Measurements from ENCODE around the gene SAMD3. TPM values are rescaled to one million over a fixed set of nuclear protein-coding genes. Genes with fewer than 3 reads are reported as not detected.
A peak's percentile ranks its signal among the peaks of the same experiment; 100 is the strongest.
"Not testable (repeated sequence)": the region's sequence is repeated elsewhere in the genome, so short reads cannot be mapped to it uniquely, and the experiment has no call there.

Gene SAMD3
- total RNA-seq, 2 donors from 2014 or later: 41.3 to 44.8 TPM

DNA sequence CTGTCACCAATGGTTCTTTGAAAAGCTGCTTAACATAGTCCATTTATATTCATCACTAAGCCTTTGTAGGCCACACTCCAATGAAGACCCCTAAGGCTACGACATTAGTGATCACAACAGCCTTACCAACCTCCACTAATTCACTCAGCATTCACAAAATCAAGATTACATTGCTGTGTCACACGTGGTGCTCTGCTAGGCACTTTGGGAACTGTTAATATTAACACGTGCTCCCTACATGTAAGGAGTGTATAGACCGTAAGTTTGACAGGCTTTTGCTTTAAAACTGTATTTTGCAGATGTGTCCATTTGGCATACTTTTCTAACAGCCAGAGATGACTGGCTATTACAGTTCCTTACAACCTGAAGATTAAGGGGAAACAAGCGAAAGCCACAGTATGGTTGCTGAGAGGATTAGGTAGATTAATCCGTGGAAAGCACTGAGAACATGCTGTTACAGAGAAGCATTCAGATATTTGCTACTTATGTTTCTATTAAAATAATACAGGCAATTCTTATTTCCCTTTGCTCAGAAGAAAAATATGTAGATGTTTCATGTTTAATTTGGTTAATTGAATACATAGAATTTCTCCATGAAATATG lies 69.7 kb downstream of the SAMD3 start:
- TF ChIP-seq, protein P1, sequence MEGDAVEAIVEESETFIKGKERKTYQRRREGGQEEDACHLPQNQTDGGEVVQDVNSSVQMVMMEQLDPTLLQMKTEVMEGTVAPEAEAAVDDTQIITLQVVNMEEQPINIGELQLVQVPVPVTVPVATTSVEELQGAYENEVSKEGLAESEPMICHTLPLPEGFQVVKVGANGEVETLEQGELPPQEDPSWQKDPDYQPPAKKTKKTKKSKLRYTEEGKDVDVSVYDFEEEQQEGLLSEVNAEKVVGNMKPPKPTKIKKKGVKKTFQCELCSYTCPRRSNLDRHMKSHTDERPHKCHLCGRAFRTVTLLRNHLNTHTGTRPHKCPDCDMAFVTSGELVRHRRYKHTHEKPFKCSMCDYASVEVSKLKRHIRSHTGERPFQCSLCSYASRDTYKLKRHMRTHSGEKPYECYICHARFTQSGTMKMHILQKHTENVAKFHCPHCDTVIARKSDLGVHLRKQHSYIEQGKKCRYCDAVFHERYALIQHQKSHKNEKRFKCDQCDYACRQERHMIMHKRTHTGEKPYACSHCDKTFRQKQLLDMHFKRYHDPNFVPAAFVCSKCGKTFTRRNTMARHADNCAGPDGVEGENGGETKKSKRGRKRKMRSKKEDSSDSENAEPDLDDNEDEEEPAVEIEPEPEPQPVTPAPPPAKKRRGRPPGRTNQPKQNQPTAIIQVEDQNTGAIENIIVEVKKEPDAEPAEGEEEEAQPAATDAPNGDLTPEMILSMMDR (conservative IDR thresholded peaks at IDR 0.05): no peak
- Histone ChIP-seq H3K27me3 (ENCODE audit: control insufficient read depth, insufficient read depth, low read length, poor library complexity, severe bottlenecking) (no peaks in the 10 kb centered on the region), H3K4me1 (ENCODE audit: control insufficient read depth, insufficient read depth, low read length) (peaks cover 2% of the 10 kb centered on the region), H3K4me3 (ENCODE audit: low read length) (no peak overlapping the region), H3K36me3 (ENCODE audit: control insufficient read depth, insufficient read depth, low read length) (peaks cover 16% of the 10 kb centered on the region), H3K27ac (ENCODE audit: low read depth, low read length) (no peak overlapping the region), H3K9me3 (ENCODE audit: control insufficient read depth, low read length) (no peaks in the 10 kb centered on the region), H3K9ac (ENCODE audit: extremely low read depth, low read length, poor library complexity, severe bottlenecking) (no peak overlapping the region)
- H3K4me3 Mint-ChIP-seq: no peak overlapping the region
- H3K4me1 Mint-ChIP-seq: no peaks in the 10 kb centered on the region
- WGBS, 2 experiments (ENCODE audit: insufficient coverage in 1 of 2, insufficient read length in 1 of 2): 83 to 88% methylated on average over 6 of the region's 6 CpGs
- DNase-seq: no peak
- no peaks in the 10 kb centered on the region for H3K27me3 Mint-ChIP-seq (ENCODE audit: insufficient read depth)
- no peak overlapping the region for H3K27ac Mint-ChIP-seq
- no peaks in the 10 kb centered on the region for H3K9me3 Mint-ChIP-seq
- H3K36me3 Mint-ChIP-seq (ENCODE audit: low read depth): peaks cover 65% of the 10 kb centered on the region

DNA sequence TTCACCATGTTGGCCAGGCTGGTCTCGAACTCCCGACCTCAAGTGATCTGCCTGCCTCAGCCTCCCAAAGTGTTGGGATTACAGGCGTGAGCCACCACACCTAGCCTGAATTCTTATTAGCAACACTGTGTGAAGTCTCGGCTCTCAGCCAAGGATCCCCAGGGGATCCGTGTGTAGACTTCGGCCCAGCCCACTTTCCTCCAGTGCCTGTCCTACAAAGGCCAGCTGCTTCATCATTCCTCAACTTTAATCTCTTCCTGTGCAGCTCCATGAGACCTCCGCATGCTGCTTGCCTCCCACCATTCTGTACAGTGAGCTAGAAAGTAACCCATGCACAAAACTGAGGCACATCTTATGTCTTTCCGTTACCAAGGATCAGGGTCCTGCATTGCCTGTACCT lies 71.8 kb downstream of the SAMD3 start:
- no peak for DNase-seq
- Mint-ChIP-seq H3K27me3 (ENCODE audit: insufficient read depth) (no peaks in the 10 kb centered on the region), H3K36me3 (ENCODE audit: low read depth) (peaks cover 75% of the 10 kb centered on the region), H3K4me1 (no peaks in the 10 kb centered on the region), H3K27ac (no peak overlapping the region), H3K4me3 (no peak overlapping the region), H3K9me3 (no peaks in the 10 kb centered on the region)
- H3K27me3 ChIP-seq (ENCODE audit: control insufficient read depth, insufficient read depth, low read length, poor library complexity, severe bottlenecking): no peaks in the 10 kb centered on the region
- no peak overlapping the region for H3K27ac ChIP-seq (ENCODE audit: low read depth, low read length)
- no peak overlapping the region for H3K4me3 ChIP-seq (ENCODE audit: low read length)
- no peaks in the 10 kb centered on the region for H3K9me3 ChIP-seq (ENCODE audit: control insufficient read depth, low read length)
- H3K36me3 ChIP-seq (ENCODE audit: control insufficient read depth, insufficient read depth, low read length): peaks cover 16% of the 10 kb centered on the region
- TF ChIP-seq, protein P1 (conservative IDR thresholded peaks at IDR 0.05): no peak
- WGBS, 2 experiments (ENCODE audit: insufficient coverage in 1 of 2, insufficient read length in 1 of 2): 75 to 86% methylated on average over 6 to 8 of the region's 8 CpGs
- peaks cover 2% of the 10 kb centered on the region for H3K4me1 ChIP-seq (ENCODE audit: control insufficient read depth, insufficient read depth, low read length)
- no peak overlapping the region for H3K9ac ChIP-seq (ENCODE audit: extremely low read depth, low read length, poor library complexity, severe bottlenecking)

DNA sequence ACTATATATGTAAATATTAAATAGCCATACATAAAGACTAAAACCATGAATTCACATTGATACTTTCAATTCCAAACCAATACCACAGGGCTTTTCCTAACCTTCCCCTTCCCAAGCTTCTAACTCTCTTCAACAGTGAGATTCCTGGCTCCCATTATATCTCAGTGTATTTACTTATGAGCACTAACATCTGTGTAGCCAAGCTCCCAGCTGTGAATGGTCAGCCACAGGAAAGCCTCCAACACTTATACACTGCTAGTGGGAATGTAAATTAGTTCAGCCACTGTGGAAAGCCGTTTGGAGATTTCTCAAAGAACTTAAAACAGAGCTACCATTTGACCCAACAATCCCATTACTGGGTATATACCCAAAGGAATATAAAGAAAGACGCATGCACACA lies 73.7 kb downstream of the SAMD3 start:
- H3K4me3 Mint-ChIP-seq; DNase-seq; H3K4me3 ChIP-seq (ENCODE audit: low read length); H3K27ac ChIP-seq (ENCODE audit: low read depth, low read length); H3K27me3 ChIP-seq (ENCODE audit: control insufficient read depth, insufficient read depth, low read length, poor library complexity, severe bottlenecking); H3K27me3 Mint-ChIP-seq (ENCODE audit: insufficient read depth); H3K9me3 Mint-ChIP-seq; H3K4me1 Mint-ChIP-seq; H3K9ac ChIP-seq (ENCODE audit: extremely low read depth, low read length, poor library complexity, severe bottlenecking); H3K4me1 ChIP-seq (ENCODE audit: control insufficient read depth, insufficient read depth, low read length); H3K27ac Mint-ChIP-seq; H3K9me3 ChIP-seq (ENCODE audit: control insufficient read depth, low read length): not testable (repeated sequence)
- H3K36me3 ChIP-seq (ENCODE audit: control insufficient read depth, insufficient read depth, low read length): peaks cover 13% of the 10 kb centered on the region
- WGBS, 2 experiments (ENCODE audit: insufficient coverage in 1 of 2, insufficient read length in 1 of 2): 93 to 100% methylated on average over 1 to 2 of the region's 2 CpGs
- peaks cover 79% of the 10 kb centered on the region for H3K36me3 Mint-ChIP-seq (ENCODE audit: low read depth)

DNA sequence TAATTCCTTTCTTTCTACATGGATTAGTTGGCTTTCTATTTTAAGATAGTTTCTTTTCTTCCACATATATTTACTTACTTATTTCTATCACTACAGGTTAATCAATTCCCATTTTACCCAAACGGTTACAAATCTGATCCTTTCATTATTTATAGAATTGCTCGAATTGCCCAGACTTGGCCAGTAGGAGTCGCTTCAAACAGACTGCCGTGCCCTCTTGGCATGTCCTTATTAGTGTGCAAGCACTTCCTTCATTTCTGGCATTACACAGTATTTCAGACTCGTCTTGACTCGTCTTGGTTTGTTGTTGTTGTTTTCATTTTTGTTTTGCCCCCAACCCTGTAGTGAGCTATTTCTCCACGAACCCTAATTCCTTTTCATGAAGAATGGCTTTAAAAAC lies 74.6 kb downstream of the SAMD3 start:
- TF ChIP-seq, protein P1 (conservative IDR thresholded peaks at IDR 0.05): peak; percentile 69
- Mint-ChIP-seq H3K4me1 (no peaks in the 10 kb centered on the region), H3K36me3 (ENCODE audit: low read depth) (peaks cover 84% of the 10 kb centered on the region), H3K27me3 (ENCODE audit: insufficient read depth) (no peaks in the 10 kb centered on the region), H3K4me3 (no peak overlapping the region), H3K27ac (no peak overlapping the region), H3K9me3 (no peaks in the 10 kb centered on the region)
- Histone ChIP-seq H3K9me3 (ENCODE audit: control insufficient read depth, low read length) (no peaks in the 10 kb centered on the region), H3K4me3 (ENCODE audit: low read length) (no peak overlapping the region), H3K36me3 (ENCODE audit: control insufficient read depth, insufficient read depth, low read length) (peaks cover 9% of the 10 kb centered on the region), H3K9ac (ENCODE audit: extremely low read depth, low read length, poor library complexity, severe bottlenecking) (no peak overlapping the region), H3K4me1 (ENCODE audit: control insufficient read depth, insufficient read depth, low read length) (peaks cover 2% of the 10 kb centered on the region), H3K27me3 (ENCODE audit: control insufficient read depth, insufficient read depth, low read length, poor library complexity, severe bottlenecking) (no peaks in the 10 kb centered on the region), H3K27ac (ENCODE audit: low read depth, low read length) (no peak overlapping the region)
- 88 to 91% methylated on average over 5 to 7 of the region's 7 CpGs for WGBS, 2 experiments (ENCODE audit: insufficient coverage in 1 of 2, insufficient read length in 1 of 2)
- DNase-seq: peak; percentile 55

Measured in endodermal cell (in vitro differentiated cells).